ENCODE results near the gene E2F2.

E2F2 gene, protein sequence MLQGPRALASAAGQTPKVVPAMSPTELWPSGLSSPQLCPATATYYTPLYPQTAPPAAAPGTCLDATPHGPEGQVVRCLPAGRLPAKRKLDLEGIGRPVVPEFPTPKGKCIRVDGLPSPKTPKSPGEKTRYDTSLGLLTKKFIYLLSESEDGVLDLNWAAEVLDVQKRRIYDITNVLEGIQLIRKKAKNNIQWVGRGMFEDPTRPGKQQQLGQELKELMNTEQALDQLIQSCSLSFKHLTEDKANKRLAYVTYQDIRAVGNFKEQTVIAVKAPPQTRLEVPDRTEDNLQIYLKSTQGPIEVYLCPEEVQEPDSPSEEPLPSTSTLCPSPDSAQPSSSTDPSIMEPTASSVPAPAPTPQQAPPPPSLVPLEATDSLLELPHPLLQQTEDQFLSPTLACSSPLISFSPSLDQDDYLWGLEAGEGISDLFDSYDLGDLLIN

GRCh38 chr1:23530747-23531561 is at the start of gene E2F2:
Gene E2F2, minus strand, starts transcription at chr1:23531233. Its CDS starts 440 bp downstream, at chr1:23530793.
- Histone ChIP-seq H3K4me1 (ENCODE audit: control insufficient read depth, insufficient read depth, low read length) (peaks cover 2% of the 10 kb centered on the region; the same call in 1 of the 2 replicates), H3K4me3 (ENCODE audit: low read depth, low read length) (peak within 1 kb of the TSS; percentile 69), H3K27ac (ENCODE audit: extremely low read depth, low read depth, low read length) (peak within 1 kb of the TSS; percentile 89), H3K36me3 (ENCODE audit: control insufficient read depth in 2 of 2, insufficient read depth in 1 of 2, low read length in 2 of 2) (peaks cover 0 to 16% of the 10 kb centered on the region in 2 experiments; a peak in 1 of 3 replicates), H3K9me3 (ENCODE audit: control insufficient read depth, insufficient read depth, low read depth, low read length) (no peaks in the 10 kb centered on the region)
- ChIA-PET POLR2A (interaction anchor here (0.6 to 3.6 kb wide), 29 partner anchors 9 to 1766 kb away, joined by 3 to 17 read pairs (median 4); partner anchors contain the start of genes ASAP3, HNRNPR, ID3 and RPL11), CTCF (interaction anchor here (0.5 to 4.5 kb wide), 8 partner anchors 9 to 353 kb away, joined by 3 to 34 read pairs (median 4); no protein-coding TSS in a partner anchor)
- no peak for TF ChIP-seq ELK4 (IDR thresholded peaks at IDR 0.05; ENCODE audit: borderline replicate concordance, low read depth, low read length)
- TF ChIP-seq ZNF138 (tag by site-specific recombination; IDR thresholded peaks at IDR 0.05; ENCODE audit: borderline replicate concordance): no peak
- no peak for TF ChIP-seq ZNF521 (tag by site-specific recombination; IDR thresholded peaks at IDR 0.05)
- no peak for TF ChIP-seq ZNF223 (tag by site-specific recombination; IDR thresholded peaks at IDR 0.05)
- TF ChIP-seq, protein P1, sequence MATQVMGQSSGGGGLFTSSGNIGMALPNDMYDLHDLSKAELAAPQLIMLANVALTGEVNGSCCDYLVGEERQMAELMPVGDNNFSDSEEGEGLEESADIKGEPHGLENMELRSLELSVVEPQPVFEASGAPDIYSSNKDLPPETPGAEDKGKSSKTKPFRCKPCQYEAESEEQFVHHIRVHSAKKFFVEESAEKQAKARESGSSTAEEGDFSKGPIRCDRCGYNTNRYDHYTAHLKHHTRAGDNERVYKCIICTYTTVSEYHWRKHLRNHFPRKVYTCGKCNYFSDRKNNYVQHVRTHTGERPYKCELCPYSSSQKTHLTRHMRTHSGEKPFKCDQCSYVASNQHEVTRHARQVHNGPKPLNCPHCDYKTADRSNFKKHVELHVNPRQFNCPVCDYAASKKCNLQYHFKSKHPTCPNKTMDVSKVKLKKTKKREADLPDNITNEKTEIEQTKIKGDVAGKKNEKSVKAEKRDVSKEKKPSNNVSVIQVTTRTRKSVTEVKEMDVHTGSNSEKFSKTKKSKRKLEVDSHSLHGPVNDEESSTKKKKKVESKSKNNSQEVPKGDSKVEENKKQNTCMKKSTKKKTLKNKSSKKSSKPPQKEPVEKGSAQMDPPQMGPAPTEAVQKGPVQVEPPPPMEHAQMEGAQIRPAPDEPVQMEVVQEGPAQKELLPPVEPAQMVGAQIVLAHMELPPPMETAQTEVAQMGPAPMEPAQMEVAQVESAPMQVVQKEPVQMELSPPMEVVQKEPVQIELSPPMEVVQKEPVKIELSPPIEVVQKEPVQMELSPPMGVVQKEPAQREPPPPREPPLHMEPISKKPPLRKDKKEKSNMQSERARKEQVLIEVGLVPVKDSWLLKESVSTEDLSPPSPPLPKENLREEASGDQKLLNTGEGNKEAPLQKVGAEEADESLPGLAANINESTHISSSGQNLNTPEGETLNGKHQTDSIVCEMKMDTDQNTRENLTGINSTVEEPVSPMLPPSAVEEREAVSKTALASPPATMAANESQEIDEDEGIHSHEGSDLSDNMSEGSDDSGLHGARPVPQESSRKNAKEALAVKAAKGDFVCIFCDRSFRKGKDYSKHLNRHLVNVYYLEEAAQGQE (tag by site-specific recombination; IDR thresholded peaks at IDR 0.05): no peak
- no peak for TF ChIP-seq SETDB1 (IDR thresholded peaks at IDR 0.05; ENCODE audit: insufficient read length, low read length)
- TF ChIP-seq SCRT1 (tag by site-specific recombination; IDR thresholded peaks at IDR 0.05; ENCODE audit: borderline replicate concordance): no peak
- no peak for TF ChIP-seq TCF7L2 (IDR thresholded peaks at IDR 0.05; ENCODE audit: borderline replicate concordance, low read depth, low read length)
- TF ChIP-seq ZNF510 (tag by site-specific recombination; IDR thresholded peaks at IDR 0.05; ENCODE audit: insufficient replicate concordance): no peak
- no peak for TF ChIP-seq ZNF530 (tag by site-specific recombination; IDR thresholded peaks at IDR 0.05; ENCODE audit: low read depth)
- no peak for TF ChIP-seq ZNF175 (tag by site-specific recombination; IDR thresholded peaks at IDR 0.05)
- TF ChIP-seq MZF1 (tag by site-specific recombination; IDR thresholded peaks at IDR 0.05; ENCODE audit: borderline replicate concordance): no peak
- TF ChIP-seq ZNF324 (tag by site-specific recombination; IDR thresholded peaks at IDR 0.05): peak; percentile 76; the same call in 1 of the 2 replicates
- 0 out of 2 replicates have a peak, but pooled peaks have one; percentile 39 for TF ChIP-seq ZBTB48 (tag by site-specific recombination; IDR thresholded peaks at IDR 0.05)
- TF ChIP-seq ZNF529 (tag by site-specific recombination; IDR thresholded peaks at IDR 0.05; ENCODE audit: insufficient replicate concordance): no peak
- no peak for TF ChIP-seq ZNF701 (tag by site-specific recombination; IDR thresholded peaks at IDR 0.05)
- peak; percentile 98 for TF ChIP-seq ZNF362 (tag by site-specific recombination; IDR thresholded peaks at IDR 0.05)
- TF ChIP-seq ZFP3 (tag by site-specific recombination; IDR thresholded peaks at IDR 0.05; ENCODE audit: low read depth): no peak
- 0 out of 2 replicates have a peak, but pooled peaks have one; percentile 28 for TF ChIP-seq HOXD13 (CRISPR knock-in tag; IDR thresholded peaks at IDR 0.05; ENCODE audit: borderline replicate concordance)
- no peak for TF ChIP-seq ZNF48 (tag by site-specific recombination; IDR thresholded peaks at IDR 0.05)
- no peak for TF ChIP-seq HOXA7 (CRISPR knock-in tag; IDR thresholded peaks at IDR 0.05; ENCODE audit: borderline replicate concordance)
- TF ChIP-seq ZNF664 (tag by site-specific recombination; IDR thresholded peaks at IDR 0.05): no peak
- no peak for TF ChIP-seq ZNF548 (tag by site-specific recombination; IDR thresholded peaks at IDR 0.05)
- TF ChIP-seq ZBTB11 (tag by site-specific recombination; conservative IDR thresholded peaks at IDR 0.05; ENCODE audit: low read depth): peak; percentile 49
- 0 out of 2 replicates have a peak, but pooled peaks have one; percentile 46 for TF ChIP-seq YY2 (tag by site-specific recombination; IDR thresholded peaks at IDR 0.05)
